Measurements from ENCODE around the gene CEACAM16. TPM values are rescaled to one million over a fixed set of nuclear protein-coding genes. Genes with fewer than 3 reads are reported as not detected.
A peak's percentile ranks its signal among the peaks of the same experiment; 100 is the strongest.

The CEACAM16 gene
- total RNA-seq, 1 donor from 2014 or later = not detected

DNA sequence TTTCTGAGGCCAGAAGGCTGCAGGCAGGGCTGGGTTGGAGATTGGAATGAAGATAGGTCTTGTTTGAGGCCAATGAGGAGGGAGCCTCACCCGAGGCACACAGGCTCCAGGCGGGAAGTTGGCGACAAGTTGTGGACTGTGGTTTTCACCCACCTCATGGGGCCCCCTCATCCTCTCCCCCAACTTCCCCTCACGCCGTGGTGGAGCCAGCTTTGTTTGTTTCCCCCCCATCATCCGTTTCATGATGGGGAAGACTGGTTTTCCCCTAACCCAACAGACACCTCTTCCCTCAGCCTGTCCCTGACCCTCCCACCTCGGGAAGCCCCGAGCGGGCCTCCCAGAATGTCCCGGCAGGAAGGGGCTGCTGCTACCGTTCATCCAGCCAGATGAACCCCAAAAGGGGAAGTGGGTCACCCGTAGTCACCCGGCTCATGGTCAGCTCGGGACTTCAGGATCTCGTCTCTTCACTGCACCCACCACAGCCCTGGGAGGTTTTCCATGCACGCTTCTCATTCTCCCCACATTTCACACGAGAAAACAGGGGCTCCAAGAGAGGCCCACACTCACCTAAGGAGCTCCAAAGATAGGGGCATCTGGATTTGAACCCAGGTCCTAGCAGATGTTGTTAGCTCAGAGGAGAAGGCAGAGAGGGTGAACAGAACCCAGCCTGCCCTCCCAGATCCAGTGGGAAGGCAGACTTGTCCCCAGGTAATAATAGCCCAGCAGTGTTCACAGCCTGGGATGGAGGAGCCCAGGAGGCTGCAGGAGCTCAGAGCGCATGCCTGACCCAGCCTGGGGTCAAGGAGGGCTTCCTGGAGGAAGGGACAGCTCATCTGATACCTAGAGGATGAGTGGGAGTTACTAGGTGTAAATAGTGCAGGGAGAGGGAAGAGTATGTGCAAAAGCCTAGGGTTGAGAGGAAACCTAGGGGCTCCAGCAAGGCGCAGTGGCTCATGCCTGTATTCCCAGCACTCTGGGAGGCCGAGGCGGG is 23.5 kb downstream of the CEACAM16 start:
- Mint-ChIP-seq H3K9me3 (ENCODE audit: unreplicated experiment) (no peaks in the 10 kb centered on the region), H3K4me3 (ENCODE audit: unreplicated experiment) (no peak overlapping the region), H3K36me3 (ENCODE audit: low read depth, unreplicated experiment) (no peaks in the 10 kb centered on the region), H3K27ac (ENCODE audit: unreplicated experiment) (no peak overlapping the region), H3K27me3 (ENCODE audit: unreplicated experiment) (peaks cover 15% of the 10 kb centered on the region), H3K4me1 (ENCODE audit: unreplicated experiment) (peaks cover 9% of the 10 kb centered on the region)
- TF ChIP-seq, protein P1, sequence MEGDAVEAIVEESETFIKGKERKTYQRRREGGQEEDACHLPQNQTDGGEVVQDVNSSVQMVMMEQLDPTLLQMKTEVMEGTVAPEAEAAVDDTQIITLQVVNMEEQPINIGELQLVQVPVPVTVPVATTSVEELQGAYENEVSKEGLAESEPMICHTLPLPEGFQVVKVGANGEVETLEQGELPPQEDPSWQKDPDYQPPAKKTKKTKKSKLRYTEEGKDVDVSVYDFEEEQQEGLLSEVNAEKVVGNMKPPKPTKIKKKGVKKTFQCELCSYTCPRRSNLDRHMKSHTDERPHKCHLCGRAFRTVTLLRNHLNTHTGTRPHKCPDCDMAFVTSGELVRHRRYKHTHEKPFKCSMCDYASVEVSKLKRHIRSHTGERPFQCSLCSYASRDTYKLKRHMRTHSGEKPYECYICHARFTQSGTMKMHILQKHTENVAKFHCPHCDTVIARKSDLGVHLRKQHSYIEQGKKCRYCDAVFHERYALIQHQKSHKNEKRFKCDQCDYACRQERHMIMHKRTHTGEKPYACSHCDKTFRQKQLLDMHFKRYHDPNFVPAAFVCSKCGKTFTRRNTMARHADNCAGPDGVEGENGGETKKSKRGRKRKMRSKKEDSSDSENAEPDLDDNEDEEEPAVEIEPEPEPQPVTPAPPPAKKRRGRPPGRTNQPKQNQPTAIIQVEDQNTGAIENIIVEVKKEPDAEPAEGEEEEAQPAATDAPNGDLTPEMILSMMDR (IDR thresholded peaks at IDR 0.05; ENCODE audit: unreplicated experiment) = no peak
- no peak for DNase-seq (ENCODE audit: low spot score)

DNA sequence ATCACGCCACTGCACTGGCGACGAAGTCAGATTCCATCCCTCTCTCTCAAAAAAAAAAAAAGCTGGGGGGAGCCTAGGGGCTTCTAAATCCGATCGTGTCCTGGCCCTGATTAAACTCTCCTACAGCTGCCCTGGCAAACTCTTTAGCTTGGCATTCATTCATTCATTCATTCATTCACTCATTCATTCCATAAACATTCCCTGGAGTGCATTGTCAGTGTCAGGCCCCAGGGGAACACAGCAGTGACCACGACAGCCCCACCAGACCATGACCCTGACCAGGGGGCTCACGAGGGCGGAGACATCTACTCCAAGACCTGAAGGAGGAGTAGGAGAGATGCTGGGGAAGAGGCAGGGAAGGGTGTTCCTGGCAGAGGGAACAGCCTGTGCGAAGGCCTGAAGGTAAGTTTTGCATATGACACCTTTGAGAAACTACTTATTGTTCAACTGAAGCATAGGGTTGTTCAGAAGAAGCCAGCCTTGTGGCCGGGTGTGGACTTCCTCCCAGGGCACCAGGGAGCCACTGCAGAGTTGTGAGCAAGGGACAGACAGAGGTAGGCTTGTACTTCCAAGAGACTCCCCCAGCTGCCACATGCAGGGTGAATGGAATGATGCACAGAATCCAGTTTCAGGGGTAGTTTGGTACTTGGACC is 24.5 kb downstream of the CEACAM16 start:
- Mint-ChIP-seq H3K4me3 (ENCODE audit: unreplicated experiment) (no peak overlapping the region), H3K4me1 (ENCODE audit: unreplicated experiment) (peaks cover 3% of the 10 kb centered on the region), H3K36me3 (ENCODE audit: low read depth, unreplicated experiment) (no peaks in the 10 kb centered on the region), H3K27ac (ENCODE audit: unreplicated experiment) (no peak overlapping the region), H3K27me3 (ENCODE audit: unreplicated experiment) (peaks cover 13% of the 10 kb centered on the region), H3K9me3 (ENCODE audit: unreplicated experiment) (no peaks in the 10 kb centered on the region)
- TF ChIP-seq, protein P1 (IDR thresholded peaks at IDR 0.05; ENCODE audit: unreplicated experiment) = no peak
- no peak for DNase-seq (ENCODE audit: low spot score)

DNA sequence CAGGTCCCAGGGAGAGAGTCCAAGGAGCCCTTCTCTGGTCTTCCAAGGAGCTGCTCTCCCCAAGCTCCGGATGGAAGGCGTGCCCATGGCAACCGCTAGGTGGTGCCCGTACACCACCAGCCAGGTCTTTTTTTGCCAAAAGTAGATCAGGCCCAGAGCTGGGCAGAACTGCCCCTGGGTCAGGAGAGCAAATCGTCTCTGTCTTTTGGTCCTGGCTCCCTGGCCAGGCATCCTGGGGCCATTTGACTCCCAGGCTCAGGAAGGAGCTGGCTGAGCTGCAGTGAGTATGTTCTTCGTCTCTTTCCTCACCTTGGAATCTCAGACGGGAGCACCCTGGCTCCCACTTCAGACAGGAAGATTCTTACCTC is 25.0 kb downstream of the CEACAM16 start:
- H3K9me3 Mint-ChIP-seq (ENCODE audit: unreplicated experiment) = no peaks in the 10 kb centered on the region

DNA sequence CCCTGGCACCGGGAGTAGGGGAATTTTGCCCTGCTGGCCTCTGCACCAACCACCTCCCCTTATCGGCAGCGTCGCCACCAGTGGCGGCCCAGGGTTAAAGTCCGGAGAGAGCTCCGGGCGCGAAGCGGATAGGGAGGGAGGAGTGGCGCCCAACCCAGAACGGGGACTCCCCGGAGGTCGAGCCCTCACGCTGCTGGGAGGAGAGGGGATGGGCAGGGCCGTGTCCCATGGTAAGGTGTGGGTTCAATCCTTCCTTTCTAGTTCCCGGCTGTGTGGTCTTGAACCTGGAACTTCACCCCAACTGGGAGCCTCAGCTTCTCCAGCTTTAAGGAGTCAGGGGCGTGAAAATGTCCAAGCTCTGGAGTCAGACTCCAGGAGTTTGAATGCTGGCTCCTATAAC is 26.3 kb downstream of the CEACAM16 start:
- no peaks in the 10 kb centered on the region for H3K4me1 Mint-ChIP-seq (ENCODE audit: unreplicated experiment)
- TF ChIP-seq, protein P1 (IDR thresholded peaks at IDR 0.05; ENCODE audit: unreplicated experiment) = no peak
- H3K27ac Mint-ChIP-seq (ENCODE audit: unreplicated experiment) = no peak overlapping the region
- no peaks in the 10 kb centered on the region for H3K9me3 Mint-ChIP-seq (ENCODE audit: unreplicated experiment)
- H3K27me3 Mint-ChIP-seq (ENCODE audit: unreplicated experiment) = peaks cover 14% of the 10 kb centered on the region
- H3K36me3 Mint-ChIP-seq (ENCODE audit: low read depth, unreplicated experiment) = no peaks in the 10 kb centered on the region
- no peak overlapping the region for H3K4me3 Mint-ChIP-seq (ENCODE audit: unreplicated experiment)
- no peak for DNase-seq (ENCODE audit: low spot score)

More for the DNA sequence above, 25.0 kb downstream of the CEACAM16 start:
- Mint-ChIP-seq H3K4me3 (ENCODE audit: unreplicated experiment) (no peak overlapping the region), H3K27ac (ENCODE audit: unreplicated experiment) (no peak overlapping the region), H3K36me3 (ENCODE audit: low read depth, unreplicated experiment) (no peaks in the 10 kb centered on the region), H3K4me1 (ENCODE audit: unreplicated experiment) (peaks cover 3% of the 10 kb centered on the region), H3K27me3 (ENCODE audit: unreplicated experiment) (peaks cover 13% of the 10 kb centered on the region)
- TF ChIP-seq, protein P1 (IDR thresholded peaks at IDR 0.05; ENCODE audit: unreplicated experiment) = peak; percentile 86
- peak; percentile 85 for DNase-seq (ENCODE audit: low spot score)

Data from endothelial cell (in vitro differentiated cells).